NB4 (cell line): ENCODE measurements around the gene ITM2C.
A peak's percentile ranks its signal among the peaks of the same experiment; 100 is the strongest.

Experiments used
- DNase-seq: peaks from one replicate; pipeline ENCODE4 v3.0.0; 2010; ENCODE audit warnings: low read depth
- H3K4me3 ChIP-seq: one replicate; pipeline ENCODE4 v1.5.1; 2011; ENCODE audit warnings: mild to moderate bottlenecking, low read depth, low read length, moderate library complexity
- MAX ChIP-seq: IDR thresholded peaks from 2 replicates; pipeline ENCODE4 v1.6.1; 2011; ENCODE audit warnings: low read depth, low read length
- MYC ChIP-seq: IDR thresholded peaks from 2 replicates; pipeline ENCODE4 v1.6.1; 2011; ENCODE audit warnings: low read depth, low read length
- POLR2A ChIP-seq: IDR thresholded peaks from 2 replicates; pipeline ENCODE4 v1.6.1; 2011; ENCODE audit warnings: mild to moderate bottlenecking; ENCODE audit not compliant: insufficient read length; ENCODE audit errors: extremely low read depth
- TF ChIP-seq, protein P1 (sequence below): IDR thresholded peaks from one replicate; pipeline ENCODE4 v1.5.1; 2012; ENCODE audit warnings: low read depth, low read length

Gene ITM2C

GRCh38 chr2:230891064-230891463, 26.3 kb downstream of the ITM2C start:
- no peak overlapping the region for H3K4me3 ChIP-seq

DNA sequence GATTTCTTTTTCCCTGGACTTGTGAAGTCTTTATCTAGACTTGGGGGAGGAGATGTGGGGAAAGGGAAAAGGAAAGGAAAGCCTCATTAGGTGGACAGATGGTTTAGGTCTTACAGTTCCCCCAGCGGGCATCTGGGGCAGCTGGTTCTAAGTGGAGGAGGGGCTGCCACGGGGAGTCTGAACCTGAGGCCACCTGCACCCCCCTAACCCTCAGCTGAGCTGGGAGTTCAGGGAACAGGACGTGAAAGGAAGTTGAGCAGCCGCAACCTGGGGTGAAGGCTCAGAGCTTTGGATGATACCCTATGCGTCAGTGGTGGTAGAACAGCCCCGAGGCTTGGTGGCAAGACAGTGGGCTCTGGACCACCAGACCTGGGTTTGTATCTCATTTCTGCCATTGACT, 26.8 kb downstream of the ITM2C start:
- no peak for DNase-seq
- no peak overlapping the region for H3K4me3 ChIP-seq
- no peak for TF ChIP-seq POLR2A
- TF ChIP-seq, protein P1, sequence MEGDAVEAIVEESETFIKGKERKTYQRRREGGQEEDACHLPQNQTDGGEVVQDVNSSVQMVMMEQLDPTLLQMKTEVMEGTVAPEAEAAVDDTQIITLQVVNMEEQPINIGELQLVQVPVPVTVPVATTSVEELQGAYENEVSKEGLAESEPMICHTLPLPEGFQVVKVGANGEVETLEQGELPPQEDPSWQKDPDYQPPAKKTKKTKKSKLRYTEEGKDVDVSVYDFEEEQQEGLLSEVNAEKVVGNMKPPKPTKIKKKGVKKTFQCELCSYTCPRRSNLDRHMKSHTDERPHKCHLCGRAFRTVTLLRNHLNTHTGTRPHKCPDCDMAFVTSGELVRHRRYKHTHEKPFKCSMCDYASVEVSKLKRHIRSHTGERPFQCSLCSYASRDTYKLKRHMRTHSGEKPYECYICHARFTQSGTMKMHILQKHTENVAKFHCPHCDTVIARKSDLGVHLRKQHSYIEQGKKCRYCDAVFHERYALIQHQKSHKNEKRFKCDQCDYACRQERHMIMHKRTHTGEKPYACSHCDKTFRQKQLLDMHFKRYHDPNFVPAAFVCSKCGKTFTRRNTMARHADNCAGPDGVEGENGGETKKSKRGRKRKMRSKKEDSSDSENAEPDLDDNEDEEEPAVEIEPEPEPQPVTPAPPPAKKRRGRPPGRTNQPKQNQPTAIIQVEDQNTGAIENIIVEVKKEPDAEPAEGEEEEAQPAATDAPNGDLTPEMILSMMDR: no peak
- TF ChIP-seq MYC: no peak
- no peak for TF ChIP-seq MAX

More at GRCh38 chr2:230891064-230891463, 26.3 kb downstream of the ITM2C start:
- DNase-seq: peak; percentile 58
- TF ChIP-seq, protein P1: no peak
- TF ChIP-seq MYC: no peak

DNA sequence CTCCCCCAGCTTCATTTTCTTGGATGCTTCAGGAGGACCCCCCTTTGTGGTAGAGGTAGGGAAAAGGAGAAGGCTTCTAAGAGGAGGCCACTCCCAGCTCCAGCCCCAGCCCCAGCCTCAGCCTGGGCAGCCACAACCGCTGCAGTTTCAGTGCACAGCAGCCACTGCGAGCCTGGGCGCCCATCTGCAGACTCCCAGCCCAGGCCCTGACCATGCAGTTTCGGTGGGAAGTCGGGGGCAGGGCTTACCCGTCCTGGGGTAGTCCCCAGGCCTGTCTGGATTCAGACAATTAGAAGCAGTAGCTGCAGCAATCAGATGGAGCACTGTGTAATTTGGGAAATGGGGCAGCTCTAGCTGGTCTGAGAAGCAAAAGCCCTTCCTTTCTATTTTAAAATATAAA, 28.6 kb downstream of the ITM2C start:
- TF ChIP-seq MAX (no peak), POLR2A (no peak), MYC (no peak)
- TF ChIP-seq, protein P1: no peak
- no peak overlapping the region for H3K4me3 ChIP-seq
- DNase-seq: peak; percentile 69

DNA sequence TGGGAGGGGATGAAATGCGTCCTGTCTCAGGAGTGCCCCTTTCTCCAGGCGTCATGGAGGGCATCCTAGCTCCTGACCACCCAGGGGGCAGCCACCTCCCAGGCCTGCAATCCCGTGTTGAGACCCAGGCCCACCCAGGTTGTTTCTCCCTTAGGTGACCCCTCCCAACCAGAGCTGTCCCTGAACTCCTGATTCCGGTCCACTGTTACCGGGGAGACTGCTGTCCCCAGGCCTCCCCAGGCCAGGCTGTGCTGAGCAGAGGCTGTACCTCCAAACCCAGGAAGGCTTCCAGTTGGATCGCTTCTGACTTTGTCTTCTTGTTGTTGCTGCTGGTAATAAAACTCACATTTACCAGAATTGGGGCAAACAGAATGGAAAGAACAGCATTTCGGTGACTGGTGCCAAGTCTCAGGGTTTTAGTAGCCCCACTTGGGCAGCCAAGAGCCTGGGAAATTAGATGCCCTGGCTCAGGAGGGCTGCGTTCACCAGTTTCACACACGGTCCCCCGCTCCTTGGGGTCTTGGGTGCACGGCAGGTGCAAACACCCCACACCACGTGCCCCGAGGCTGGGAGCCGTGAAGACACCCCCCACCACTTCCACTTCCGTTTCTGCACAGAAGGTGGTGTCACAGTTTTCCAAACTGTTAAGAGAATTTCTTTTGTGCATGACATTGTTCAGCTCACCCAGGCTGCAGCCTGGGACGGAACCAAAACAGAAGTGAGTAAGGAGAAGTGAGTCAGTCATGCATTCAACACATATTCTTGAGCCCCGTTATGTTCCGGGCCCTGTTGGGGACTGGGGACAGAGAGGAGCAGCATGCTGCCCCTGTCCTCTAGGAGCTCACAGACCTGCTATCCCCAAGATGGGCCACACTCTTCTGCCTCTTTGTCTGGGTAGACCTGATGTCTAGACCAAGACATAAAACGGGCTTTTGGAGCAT, 29.4 kb downstream of the ITM2C start:
- H3K4me3 ChIP-seq: no peak overlapping the region
- TF ChIP-seq MAX (peak; percentile 82), POLR2A (no peak), MYC (peak; percentile 70)
- TF ChIP-seq, protein P1: no peak
- DNase-seq: peak; percentile 82

GRCh38 chr2:230895536-230896345, 31.0 kb downstream of the ITM2C start:
- H3K4me3 ChIP-seq: no peak overlapping the region
- no peak for DNase-seq
- TF ChIP-seq, protein P1: no peak
- no peak for TF ChIP-seq MAX
- no peak for TF ChIP-seq MYC
- TF ChIP-seq POLR2A: no peak
